Endothelial cell of umbilical vein (primary cell): ENCODE data around the gene MBD5. TPM values are rescaled to one million over a fixed set of nuclear protein-coding genes. Genes with fewer than 3 reads are reported as not detected.

Experiments
- BruUV-seq: library from RNA; stranded (reverse); fragments of 400-500 nt; replicated peaks from 2 replicates; lab custom pipeline; 2021; lab: Mats Ljungman, UMichigan
- CTCF ChIA-PET: fragments of 300-600, 350-600 bp; sonication (Branson Sonifier 250); formaldehyde crosslinking; loops from one replicate; lab custom pipeline; 2021; ENCODE audit warnings: antibody characterized with exemption, inconsistent platforms; lab: Charles Lee
- POLR2A ChIA-PET: fragments of 300-600, 350-600 bp; sonication (Branson Sonifier 250); formaldehyde crosslinking; loops from one replicate; lab custom pipeline; 2021; ENCODE audit warnings: antibody characterized with exemption, inconsistent platforms; lab: Charles Lee
- DNase-seq: peaks from one replicate; pipeline ENCODE4 v3.0.0-alpha.2; 2011; ENCODE audit warnings: low read depth, low spot score
- FAIRE-seq: peaks from 2 replicates; lab custom pipeline; 2011; peaks lifted over from hg19 to GRCh38; lab: Jason Lieb, UNC
- H2AFZ ChIP-seq: 2 replicates; pipeline ENCODE4 v1.6.0; 2012; ENCODE audit warnings: low read depth, low read length, control low read depth, inconsistent platforms
- H3K27ac ChIP-seq: 2 replicates; pipeline ENCODE4 v1.5.1; 2011; ENCODE audit warnings: low read depth, mild to moderate bottlenecking, control low read depth, low read length, moderate library complexity; ENCODE audit not compliant: insufficient read depth
- H3K27me3 ChIP-seq, 2 experiments: 2 replicates each; pipeline versions ENCODE4 v1.6.0 to v1.6.1; 2011; ENCODE audit warnings: low read length in 2 of 2, mixed read lengths in 1 of 2; ENCODE audit not compliant: control insufficient read depth in 2 of 2, insufficient read depth in 2 of 2
- H3K36me3 ChIP-seq, 2 experiments: 2 replicates in 1 of 2; 3 replicates in 1 of 2; pipeline ENCODE4 v1.5.1; 2011; ENCODE audit warnings: low read length in 2 of 2, mild to moderate bottlenecking in 1 of 2, moderate library complexity in 1 of 2; ENCODE audit not compliant: control insufficient read depth in 2 of 2, insufficient read depth in 2 of 2; ENCODE audit errors: extremely low read depth in 1 of 2
- H3K4me1 ChIP-seq: 3 replicates; pipeline ENCODE4 v1.5.1; 2011; ENCODE audit warnings: mild to moderate bottlenecking, low read length; ENCODE audit not compliant: control insufficient read depth, insufficient read depth; ENCODE audit errors: extremely low read depth
- H3K4me2 ChIP-seq: 2 replicates; pipeline ENCODE4 v1.6.1; 2011; ENCODE audit warnings: low read length, control low read depth, mixed read lengths; ENCODE audit not compliant: insufficient read depth
- H3K4me3 ChIP-seq, 3 experiments: fragments of 200-600 bp in 1 of 3; sonication (generic), shearing (Covaris generic) in 1 of 3; replicated peaks in 1 of 3; 2 replicates each; pipeline ENCODE4 v1.5.1; 2011 to 2016; ENCODE audit warnings: control low read depth in 3 of 3, low read length in 3 of 3, mild to moderate bottlenecking in 2 of 3, inconsistent platforms in 1 of 3, low read depth in 1 of 3, moderate library complexity in 1 of 3; ENCODE audit not compliant: insufficient read depth in 1 of 3
- H3K79me2 ChIP-seq: 2 replicates; pipeline ENCODE4 v1.6.0; 2012; ENCODE audit warnings: low read length, inconsistent platforms; ENCODE audit not compliant: control insufficient read depth, insufficient read depth
- H3K9ac ChIP-seq: replicated peaks from 2 replicates; pipeline ENCODE3; 2011; ENCODE audit warnings: low read length, control low read depth; ENCODE audit not compliant: insufficient read depth; ENCODE audit errors: extremely low read depth
- H3K9me1 ChIP-seq: replicated peaks from 3 replicates; pipeline ENCODE4 v1.6.0; 2011; ENCODE audit warnings: mild to moderate bottlenecking, low read length; ENCODE audit not compliant: control insufficient read depth, insufficient read depth; ENCODE audit errors: extremely low read depth
- H3K9me3 ChIP-seq: replicated peaks from 2 replicates; pipeline ENCODE4 v1.5.1; 2012; ENCODE audit warnings: low read length, inconsistent platforms; ENCODE audit not compliant: control insufficient read depth, insufficient read depth
- H4K20me1 ChIP-seq: replicated peaks from 2 replicates; pipeline ENCODE3; 2011; ENCODE audit warnings: mild to moderate bottlenecking, low read length; ENCODE audit not compliant: control insufficient read depth, insufficient read depth; ENCODE audit errors: extremely low read depth
- CTCF ChIP-seq, 2 donors: IDR thresholded peaks; 1 replicate in 1 of 2; 2 replicates in 1 of 2; pipeline ENCODE4 v1.5.1; 2011; ENCODE audit warnings: low read length in 2 of 2, mild to moderate bottlenecking in 2 of 2, moderate library complexity in 2 of 2, control low read depth in 1 of 2, inconsistent platforms in 1 of 2, low read depth in 1 of 2; ENCODE audit not compliant: insufficient read depth in 1 of 2; ENCODE audit errors: extremely low read depth in 1 of 2
- EZH2 ChIP-seq: IDR thresholded peaks from 2 replicates; pipeline ENCODE4 v1.6.1; 2012; ENCODE audit warnings: borderline replicate concordance, low read depth, mild to moderate bottlenecking, moderate library complexity, low read length, inconsistent platforms; ENCODE audit not compliant: severe bottlenecking
- FOS ChIP-seq: IDR thresholded peaks from 2 replicates; pipeline ENCODE4 v1.6.1; 2011; ENCODE audit warnings: mild to moderate bottlenecking, low read length, moderate library complexity, borderline replicate concordance; ENCODE audit not compliant: insufficient read depth
- GATA2 ChIP-seq: IDR thresholded peaks from 2 replicates; pipeline ENCODE4 v1.7.0; 2011; ENCODE audit warnings: low read depth, mild to moderate bottlenecking, moderate library complexity, mixed read lengths, low read length; ENCODE audit not compliant: insufficient read length, insufficient read depth
- JUN ChIP-seq: IDR thresholded peaks from 2 replicates; pipeline ENCODE4 v1.6.1; 2011; ENCODE audit warnings: borderline replicate concordance, low read depth; ENCODE audit not compliant: insufficient read length, insufficient read depth
- MAX ChIP-seq: IDR thresholded peaks from 2 replicates; pipeline ENCODE4 v1.6.1; 2011; ENCODE audit not compliant: insufficient read depth, insufficient read length
- MYC ChIP-seq: IDR thresholded peaks from one replicate; pipeline ENCODE4 v1.6.1; 2011; ENCODE audit warnings: mild to moderate bottlenecking, low read depth, low read length
- POLR2A ChIP-seq: IDR thresholded peaks from 2 replicates; pipeline ENCODE4 v1.6.1; 2012; ENCODE audit warnings: low read depth, mild to moderate bottlenecking, control low read depth, low read length
- POLR2AphosphoS5 ChIP-seq: IDR thresholded peaks from 2 replicates; pipeline ENCODE4 v1.6.1; 2012; ENCODE audit warnings: low read depth, mild to moderate bottlenecking, control low read depth, low read length, moderate library complexity; ENCODE audit not compliant: insufficient read depth
- dilution Hi-C: fragments of 300-500 bp; cut with MboI; formaldehyde crosslinking; loops from one replicate; pipeline ENCODE4 v1.15.0; 2019; ENCODE audit warnings: low sequenced_read_pairs; ENCODE audit not compliant: extremely low pct_ligation_motif_present
- intact Hi-C: fragments of 100-400 bp; cut with micrococcal nuclease; formaldehyde crosslinking; loops from one replicate; pipeline ENCODE4 v1.10.0; 2022
- polyA plus RNA-seq, 4 experiments: library from polyadenylated mRNA; depleted of rRNA in 3 of 4; stranded (reverse) in 3 of 4; unstranded in 1 of 4; fragments of >200 nt; gene quantifications; 2 replicates each; pipeline versions ENCODE4 v1.2.1 to v1.2.3, GENCODE V29; 2011 to 2012; ENCODE audit warnings: missing spikeins in 1 of 4
- total RNA-seq: library from RNA; stranded (reverse); gene quantifications from 2 replicates; pipeline ENCODE4 v1.2.3, GENCODE V29; 2021

The MBD5 gene
- total and polyA plus RNA-seq, 2 donors (not counting 3 experiments of a cell fraction or from before 2014, with no cell fraction given) = 11.3 to 37.0 TPM

GRCh38 chr2:148292431-148292830 is 271.5 kb downstream of the MBD5 start:
- POLR2A ChIA-PET = no interaction called here
- no peaks in the 10 kb centered on the region for H3K9me1 ChIP-seq
- no peak overlapping the region for H3K4me3 ChIP-seq
- no peaks in the 10 kb centered on the region for H4K20me1 ChIP-seq
- H3K9ac ChIP-seq = no peak overlapping the region
- no peaks in the 10 kb centered on the region for H3K36me3 ChIP-seq
- TF ChIP-seq FOS = no peak
- TF ChIP-seq MAX = no peak
- CTCF ChIA-PET = interaction anchor here (0.8 kb wide), 1 partner anchor 45 kb away, joined by 3 read pairs; no protein-coding TSS in a partner anchor
- H3K4me2 ChIP-seq = no peak overlapping the region
- FAIRE-seq (no peak), DNase-seq (no peak)
- H3K79me2 ChIP-seq = no peaks in the 10 kb centered on the region
- H3K27me3 ChIP-seq = no peaks in the 10 kb centered on the region
- no peak overlapping the region for H2AFZ ChIP-seq
- no peaks in the 10 kb centered on the region for H3K4me1 ChIP-seq
- dilution Hi-C loops (no loop called here), intact Hi-C loops (no loop called here)
- no peak overlapping the region for H3K27ac ChIP-seq
- no TSS peak for BruUV-seq
- no peaks in the 10 kb centered on the region for H3K9me3 ChIP-seq

GRCh38 chr2:148298196-148298595 is 277.3 kb downstream of the MBD5 start:
- H3K9me1 ChIP-seq = no peaks in the 10 kb centered on the region
- POLR2A ChIA-PET = no interaction called here
- TF ChIP-seq POLR2A (no peak), CTCF (IDR thresholded peaks at IDR 0.05; ENCODE audit: extremely low read depth in 1 of 2, insufficient read depth in 1 of 2, low read depth in 1 of 2, low read length in 2 of 2) (no peak), MAX (no peak), JUN (no peak), FOS (no peak), MYC (no peak), GATA2 (no peak), EZH2 (no peak), POLR2AphosphoS5 (no peak)
- peaks cover 5% of the 10 kb centered on the region for H3K4me1 ChIP-seq
- no TSS peak for BruUV-seq
- no peak overlapping the region for H3K4me2 ChIP-seq
- H3K79me2 ChIP-seq = no peaks in the 10 kb centered on the region
- no peak overlapping the region for H2AFZ ChIP-seq
- intact Hi-C loops (no loop called here), dilution Hi-C loops (no loop called here)
- no peaks in the 10 kb centered on the region for H4K20me1 ChIP-seq
- no peaks in the 10 kb centered on the region for H3K36me3 ChIP-seq
- H3K9ac ChIP-seq = no peak overlapping the region
- DNase-seq = no peak
- CTCF ChIA-PET = no interaction called here
- no peak for FAIRE-seq
- no peak overlapping the region for H3K4me3 ChIP-seq
- no peak overlapping the region for H3K27ac ChIP-seq
- no peaks in the 10 kb centered on the region for H3K9me3 ChIP-seq
- no peaks in the 10 kb centered on the region for H3K27me3 ChIP-seq
